ENCODE results near the gene CTNNA3.

Gene CTNNA3

DNA sequence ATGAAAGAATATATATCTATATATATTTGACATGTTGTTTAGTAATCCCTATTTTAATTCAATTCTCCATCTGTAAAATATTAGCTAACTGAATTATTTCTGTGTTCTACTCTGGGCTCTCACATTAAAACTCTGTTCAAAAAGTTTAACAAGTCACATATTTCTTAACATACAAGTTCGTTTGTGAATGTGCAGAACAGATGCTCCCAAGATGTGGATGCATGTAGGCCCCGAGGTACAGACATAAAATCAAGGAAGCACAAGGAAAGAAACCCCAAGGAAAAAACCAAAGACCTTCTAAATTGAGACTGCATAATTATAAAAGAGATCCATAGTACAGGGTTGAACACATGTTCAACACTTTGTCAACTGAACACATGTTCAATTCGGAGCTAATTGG lies 595.0 kb downstream of the CTNNA3 start:
- no peak for DNase-seq

DNA sequence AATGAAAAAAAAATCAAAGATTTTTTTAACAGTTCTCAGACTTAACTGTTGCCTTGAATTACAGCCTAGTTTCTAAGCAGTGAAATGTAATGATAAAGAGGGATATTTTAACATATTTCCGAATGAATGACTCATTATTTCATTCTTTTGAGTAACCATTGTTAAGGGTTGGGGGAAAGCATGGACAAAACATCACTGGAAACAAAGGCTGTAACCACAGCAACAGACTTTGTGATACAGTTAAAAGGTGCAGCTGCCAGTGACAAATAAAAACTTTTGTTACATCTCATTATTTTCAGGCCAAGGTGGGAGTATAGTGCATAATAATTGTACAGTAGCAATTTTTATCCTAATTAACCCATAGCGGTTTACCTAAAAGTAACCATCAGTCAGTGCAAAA lies 597.5 kb downstream of the CTNNA3 start:
- DNase-seq: no peak

GRCh38 chr10:67095531-67095930 lies 600.5 kb downstream of the CTNNA3 start:
- no peak for DNase-seq

DNA sequence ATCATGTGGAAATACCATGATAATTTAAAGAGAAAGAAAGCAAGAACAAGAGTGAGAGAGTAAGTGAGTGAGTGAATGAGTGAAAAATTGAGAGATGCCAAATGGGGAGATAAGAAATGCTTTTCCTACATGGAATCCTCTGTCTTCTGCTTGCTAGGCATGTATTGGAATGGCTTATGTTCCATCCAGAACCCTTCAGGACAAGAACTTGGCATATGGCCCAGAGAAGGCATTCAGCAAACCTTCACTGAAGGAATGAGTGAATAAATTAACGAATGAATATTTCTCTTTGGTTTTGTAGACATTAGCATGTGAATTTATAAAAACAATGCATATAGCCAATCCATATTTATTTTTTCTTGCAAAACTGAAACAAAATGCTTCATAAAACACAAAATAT lies 608.0 kb downstream of the CTNNA3 start:
- no peak for DNase-seq

DNA sequence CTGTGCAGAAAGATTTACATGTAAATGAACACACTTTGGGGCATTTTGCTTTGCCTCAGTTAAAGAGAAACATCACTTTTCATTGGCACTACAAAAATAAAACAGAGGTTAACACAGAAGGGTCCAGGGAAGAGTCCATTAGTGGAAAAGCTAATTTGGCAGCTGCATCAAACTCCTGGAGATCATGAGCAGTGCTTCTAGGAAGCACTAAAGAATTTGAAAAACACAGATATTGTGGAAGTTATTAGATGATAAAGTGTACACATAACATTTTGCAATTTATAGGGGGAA lies 608.9 kb downstream of the CTNNA3 start:
- DNase-seq: no peak

DNA sequence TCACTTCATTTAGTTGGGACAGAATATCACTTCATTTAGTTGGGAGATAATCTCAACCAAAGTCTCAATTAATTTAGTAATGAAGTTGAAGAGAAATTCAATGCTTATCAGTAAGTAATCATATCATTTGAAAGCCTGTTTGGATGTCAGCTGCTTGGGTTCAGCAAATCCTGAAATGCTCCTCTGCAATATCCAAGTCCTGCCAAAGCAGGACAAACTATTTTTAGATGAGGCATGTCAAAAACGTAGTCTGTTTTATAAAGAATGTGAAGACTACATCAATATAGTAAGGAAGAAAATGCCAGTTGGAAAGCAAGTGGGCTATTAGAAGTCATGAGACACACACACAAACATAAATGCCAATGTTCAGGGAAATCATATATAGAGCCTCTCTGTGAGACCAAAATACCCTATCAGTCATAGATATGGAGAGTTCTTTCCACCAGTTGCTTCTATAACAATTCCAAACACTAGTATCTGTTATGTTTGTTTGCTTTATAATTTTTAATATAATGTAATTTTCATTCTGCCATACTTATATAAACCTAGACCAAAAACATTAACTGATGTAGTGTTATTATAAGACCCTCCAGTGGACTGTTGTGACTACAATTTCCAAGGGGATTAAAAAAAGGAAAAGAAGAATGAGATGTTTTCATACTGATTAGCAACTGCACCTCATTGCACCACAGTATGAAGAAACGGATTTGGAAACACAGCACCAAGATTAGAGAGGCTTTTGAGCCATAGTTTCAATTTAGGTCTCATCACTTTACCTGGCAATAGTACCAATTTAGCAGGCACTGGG lies 609.5 kb downstream of the CTNNA3 start:
- no peak for DNase-seq

DNA sequence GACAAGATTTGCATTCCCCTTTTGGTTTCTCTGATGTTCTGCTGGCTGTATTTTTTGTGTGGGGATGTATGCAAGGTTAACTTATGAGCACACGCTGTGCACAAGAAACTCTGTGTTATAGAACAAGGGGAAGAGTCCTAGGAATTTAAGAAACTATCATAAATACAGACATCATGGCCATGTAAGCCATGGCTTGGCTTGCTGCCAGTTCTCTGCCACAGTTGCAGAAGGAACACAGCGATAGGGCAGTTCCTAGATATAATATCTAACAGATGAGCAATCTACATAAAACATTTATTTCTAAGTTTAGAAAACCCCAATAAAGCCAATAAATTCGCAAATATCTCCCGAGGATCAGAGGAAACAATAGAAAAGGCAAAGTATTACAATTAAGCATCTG lies 616.9 kb downstream of the CTNNA3 start:
- no peak for DNase-seq

DNA sequence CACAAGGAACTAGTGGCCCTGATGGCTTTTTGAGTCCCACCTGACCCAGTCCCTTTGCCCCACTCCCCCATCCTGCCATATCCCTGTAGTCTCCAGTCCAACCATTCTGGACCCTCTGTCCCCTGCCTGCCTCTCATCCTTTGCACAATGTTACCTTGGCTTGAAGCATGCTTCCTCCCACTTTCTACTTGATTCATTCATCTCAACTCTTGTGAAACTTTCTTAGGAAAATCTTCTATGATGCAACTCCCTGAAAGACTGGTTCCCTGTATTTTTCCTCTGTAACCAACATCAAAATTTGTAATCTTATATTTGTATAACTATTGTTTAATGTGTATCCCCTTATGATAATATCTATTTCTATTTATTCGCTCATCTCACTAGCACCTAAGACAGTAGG lies 618.6 kb downstream of the CTNNA3 start:
- DNase-seq: no peak

- no peak for DNase-seq
Measured at GRCh38 chr10:67076144-67076543, 619.9 kb downstream of the CTNNA3 start.

- DNase-seq: no peak
Measured at GRCh38 chr10:67075491-67075971, 620.5 kb downstream of the CTNNA3 start.

DNA sequence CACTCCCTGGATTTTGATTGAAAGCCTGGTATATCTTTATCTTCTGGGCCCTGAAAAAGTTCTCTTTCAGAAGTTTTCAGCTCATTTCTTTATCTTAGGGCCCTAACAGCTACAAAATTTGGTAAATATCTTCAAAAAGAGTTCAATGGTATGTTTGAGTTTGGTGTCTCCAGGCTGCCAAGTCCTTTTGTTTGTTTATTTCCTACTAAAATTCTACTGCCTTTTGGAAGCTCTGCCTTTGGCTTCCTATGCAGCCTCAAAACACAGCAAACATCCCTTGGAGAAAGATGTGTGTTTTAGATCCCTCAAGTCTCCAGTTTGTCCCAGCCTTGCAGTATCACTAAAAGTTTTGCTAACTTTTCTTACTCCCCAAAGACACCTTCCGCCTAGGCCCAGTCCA lies 623.3 kb downstream of the CTNNA3 start:
- DNase-seq: no peak

DNA sequence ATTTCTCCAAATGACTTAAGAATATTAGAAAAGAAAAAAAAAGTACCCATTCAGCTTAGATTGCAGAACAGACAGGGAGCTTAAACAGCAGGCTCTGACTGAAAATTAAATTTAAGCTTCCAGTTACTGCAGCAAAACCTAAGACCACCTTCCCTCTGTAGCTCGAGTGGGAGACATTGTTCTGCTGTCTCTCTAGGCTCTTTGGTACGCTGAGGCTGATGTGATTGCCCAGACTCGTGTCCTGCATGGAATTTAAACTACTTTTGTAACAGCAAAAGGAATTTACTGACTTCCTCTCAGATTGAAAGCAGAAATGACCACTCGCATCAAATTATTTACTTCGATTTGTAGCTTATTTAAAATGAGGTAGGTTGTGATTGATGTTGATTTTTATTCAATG lies 645.6 kb downstream of the CTNNA3 start:
- no peak for DNase-seq

GRCh38 chr10:67049988-67050387 lies 646.0 kb downstream of the CTNNA3 start:
- DNase-seq: no peak

GRCh38 chr10:67046507-67046906 lies 649.5 kb downstream of the CTNNA3 start:
- no peak for DNase-seq

GRCh38 chr10:67045404-67045803 lies 650.6 kb downstream of the CTNNA3 start:
- DNase-seq: no peak

DNA sequence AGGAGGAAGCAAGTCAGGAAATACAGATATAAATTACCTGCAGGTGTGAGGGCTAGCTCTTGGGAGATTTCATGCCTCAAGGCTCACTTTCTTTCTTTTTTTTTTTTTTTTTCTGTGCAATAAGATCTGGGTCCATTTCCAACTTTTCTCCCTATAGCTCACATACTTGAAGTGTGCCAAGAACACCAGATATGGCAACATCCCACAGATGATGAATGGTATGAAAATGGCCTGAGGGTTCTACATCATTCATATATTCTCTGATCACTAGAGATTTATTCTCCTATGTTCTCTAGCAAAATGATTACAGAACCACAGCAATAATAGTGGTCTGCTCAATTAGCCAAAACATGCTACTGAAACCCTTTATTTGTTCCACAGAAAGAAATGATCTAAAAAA lies 653.0 kb downstream of the CTNNA3 start:
- no peak for DNase-seq

DNA sequence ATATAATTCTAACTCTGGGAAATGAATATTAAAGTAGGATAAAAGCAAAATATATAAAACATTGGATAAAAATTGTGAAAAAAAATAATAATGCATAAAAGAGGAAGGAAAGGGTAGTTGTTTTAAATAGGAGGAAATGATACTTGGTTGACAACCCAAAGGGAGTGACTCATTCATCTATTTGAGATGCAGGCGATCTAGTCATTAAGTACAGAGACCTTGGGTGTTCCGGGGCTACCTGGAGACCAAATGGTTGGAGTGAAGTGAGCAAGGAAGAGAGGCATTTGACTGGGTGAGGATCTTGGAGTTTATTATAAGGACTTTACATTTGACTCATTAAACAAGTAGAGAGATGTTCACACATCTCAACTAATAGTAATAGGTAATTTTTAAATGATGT lies 659.2 kb downstream of the CTNNA3 start:
- DNase-seq: no peak

DNA sequence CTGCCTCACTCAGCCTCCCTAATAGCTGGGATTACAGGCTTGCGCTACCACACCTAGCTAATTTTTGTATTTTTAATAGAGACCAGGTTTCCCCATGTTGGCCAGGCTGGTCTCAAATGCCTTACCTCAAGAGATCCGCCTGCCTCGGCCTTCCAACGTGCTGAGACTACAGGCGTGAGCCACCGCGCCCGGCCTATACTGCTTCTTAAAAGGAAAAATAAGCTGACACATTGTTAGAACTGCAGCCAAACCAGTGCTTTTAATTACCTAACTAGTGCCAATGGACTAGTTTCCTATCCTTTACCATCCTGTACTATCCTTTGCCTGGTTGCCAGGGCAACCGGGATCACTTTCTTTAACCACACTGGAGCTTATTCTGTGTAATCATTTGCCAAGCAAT lies 662.1 kb downstream of the CTNNA3 start:
- no peak for DNase-seq

- no peak for DNase-seq
Measured at GRCh38 chr10:67022099-67022498, 673.9 kb downstream of the CTNNA3 start.

GRCh38 chr10:67017218-67017617 lies 678.8 kb downstream of the CTNNA3 start:
- DNase-seq: no peak

GRCh38 chr10:67015225-67015624 lies 680.8 kb downstream of the CTNNA3 start:
- no peak for DNase-seq

GRCh38 chr10:67011981-67012380 lies 684.0 kb downstream of the CTNNA3 start:
- DNase-seq: no peak

DNA sequence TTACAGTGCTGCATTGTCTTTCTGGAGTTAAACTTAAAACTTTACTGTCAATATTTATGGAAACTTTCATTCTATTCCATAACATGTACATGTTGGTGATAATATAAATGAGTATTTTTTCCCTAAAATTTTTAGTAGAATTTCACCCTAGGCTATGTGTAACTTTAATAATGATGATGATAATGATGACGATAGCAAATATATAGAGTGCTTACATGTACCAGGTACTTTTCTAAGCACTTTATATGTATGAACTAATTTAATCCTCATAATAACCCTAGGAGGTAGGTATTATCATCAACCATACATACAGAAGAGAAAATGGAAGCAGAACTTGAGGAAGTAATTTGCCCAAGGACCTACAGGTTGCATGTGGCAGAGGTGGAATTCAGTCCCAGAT lies 684.5 kb downstream of the CTNNA3 start:
- DNase-seq: no peak

- no peak for DNase-seq
Measured at GRCh38 chr10:67005981-67006380, 690.0 kb downstream of the CTNNA3 start.

- no peak for DNase-seq
Measured at GRCh38 chr10:67004690-67005089, 691.3 kb downstream of the CTNNA3 start.
